NOMO-1 (cell line): Measurements from ENCODE around the gene CXCL12.

Experiments
- DNase-seq, 2 experiments: peaks; one replicate each; lab custom pipeline; 2025; ENCODE audit not compliant: unreplicated experiment in 2 of 2; lab: John Stamatoyannopoulos, UW

The CXCL12 gene

GRCh38 chr10:44385696-44386441 lies 972 bp upstream of the CXCL12 start:
- DNase-seq: no peak

- DNase-seq: no peak
Observed at GRCh38 chr10:44384601-44385025, 284 bp downstream of the CXCL12 start.

- DNase-seq: no peak
Observed at GRCh38 chr10:44383749-44384600, 922 bp downstream of the CXCL12 start.

- DNase-seq: no peak
Observed at GRCh38 chr10:44382981-44383748, 1.7 kb downstream of the CXCL12 start.

GRCh38 chr10:44382131-44382858 lies 2.6 kb downstream of the CXCL12 start:
- DNase-seq: no peak

- DNase-seq: no peak
Observed at GRCh38 chr10:44380829-44381600, 3.9 kb downstream of the CXCL12 start.

- no peak for DNase-seq
Observed at GRCh38 chr10:44379907-44380306, 5.0 kb downstream of the CXCL12 start.

- DNase-seq: no peak
Observed at GRCh38 chr10:44378626-44379025, 6.3 kb downstream of the CXCL12 start.

- no peak for DNase-seq
Observed at GRCh38 chr10:44377651-44378310, 7.1 kb downstream of the CXCL12 start.

GRCh38 chr10:44376472-44377099 lies 8.3 kb downstream of the CXCL12 start:
- no peak for DNase-seq

GRCh38 chr10:44374155-44374554 lies 10.7 kb downstream of the CXCL12 start:
- no peak for DNase-seq

GRCh38 chr10:44373341-44373995 lies 11.4 kb downstream of the CXCL12 start:
- DNase-seq: no peak

- DNase-seq: no peak
Observed at GRCh38 chr10:44372181-44372580, 12.7 kb downstream of the CXCL12 start.

GRCh38 chr10:44370731-44371248 lies 14.1 kb downstream of the CXCL12 start:
- DNase-seq: no peak

GRCh38 chr10:44369854-44370253 lies 15.0 kb downstream of the CXCL12 start:
- no peak for DNase-seq

GRCh38 chr10:44369296-44369695 lies 15.6 kb downstream of the CXCL12 start:
- no peak for DNase-seq

- no peak for DNase-seq
Observed at GRCh38 chr10:44368637-44369036, 16.3 kb downstream of the CXCL12 start.
